Heart right ventricle (tissue), 16 donors: ENCODE results near the gene CCHCR1. TPM values are rescaled to one million over a fixed set of nuclear protein-coding genes. Genes with fewer than 3 reads are reported as not detected.

Source experiments
- ATAC-seq, 8 donors: fragments of 200-7000 bp; cut with Tn5 transposase; one replicate each; pipeline ENCODE4 v1.9.1; 2020; ENCODE audit warnings: mild to moderate bottlenecking in 8 of 8, moderate library complexity in 8 of 8, moderate number of reproducible peaks in 1 of 8
- DNase-seq, 2 donors: peaks; one replicate each; pipeline ENCODE4 v3.0.0-alpha.2; 2020
- H3K27ac ChIP-seq, 10 donors: fragments of 200-600 bp; sonication (generic) in 2 of 10; one replicate each; pipeline versions ENCODE4 v1.5.0 to v1.8.0; 2020 to 2022; ENCODE audit warnings: mild to moderate bottlenecking in 3 of 10
- H3K27me3 ChIP-seq, 7 donors: fragments of 200-600 bp; one replicate each; pipeline ENCODE4 v1.8.0; 2021 to 2022; ENCODE audit warnings: mild to moderate bottlenecking in 2 of 7
- H3K36me3 ChIP-seq, 9 donors: fragments of 200-600 bp; sonication (generic) in 1 of 9; one replicate each; pipeline versions ENCODE4 v1.5.0 to v1.8.0; 2020 to 2022; ENCODE audit warnings: mild to moderate bottlenecking in 2 of 9
- H3K4me1 ChIP-seq, 9 donors: fragments of 200-600 bp; sonication (generic) in 1 of 9; one replicate each; pipeline versions ENCODE4 v1.5.0 to v1.8.0; 2020 to 2022; ENCODE audit warnings: mild to moderate bottlenecking in 4 of 9
- H3K4me3 ChIP-seq, 10 donors: fragments of 200-600 bp; sonication (generic) in 2 of 10; one replicate each; pipeline versions ENCODE4 v1.5.0 to v1.8.0; 2020 to 2022; ENCODE audit warnings: mild to moderate bottlenecking in 7 of 10, moderate library complexity in 2 of 10
- H3K9me3 ChIP-seq, 11 donors: fragments of 200-600 bp in 10 of 11; sonication (generic) in 2 of 11; one replicate each; pipeline versions ENCODE4 v1.5.0 to v1.8.0; 2013 to 2022; ENCODE audit warnings: mild to moderate bottlenecking in 2 of 11, control low read depth in 1 of 11, moderate library complexity in 1 of 11
- CTCF ChIP-seq, 9 donors: fragments of 200-600 bp; sonication (generic) in 2 of 9; IDR thresholded peaks; one replicate each; pipeline versions ENCODE4 v1.5.0 to v1.8.0; 2021 to 2022; ENCODE audit warnings: antibody characterized with exemption in 9 of 9, mild to moderate bottlenecking in 5 of 9, moderate library complexity in 1 of 9
- WGBS, 2 donors: extraction: QIAGEN DNeasy Blood & Tissue Kit; methylation state at CpG; one replicate each; pipeline ENCODE4 v1.1.7; 2013; ENCODE audit warnings: inconsistent platforms in 1 of 2; 5-methylcytosine and 5-hydroxymethylcytosine counted together
- intact Hi-C, 10 donors: fragments of 100-400 bp; cut with DNase I; formaldehyde crosslinking; loops; one replicate each; pipeline versions ENCODE4 v1.11.1 to v1.14.2; 2022
- polyA plus RNA-seq, 2 donors: library from polyadenylated mRNA; stranded (reverse); fragments of 200-250 nt; gene quantifications; one replicate each; pipeline ENCODE4 v1.2.3, GENCODE V29; 2013
- total RNA-seq, 10 donors: library from RNA; stranded (reverse); fragmentation: NEBNext Ultra II Directional in 3 of 10; extraction: Animal tissue kit (Norgen Biotek cat#: 25700) in 3 of 10; gene quantifications; one replicate each; pipeline versions ENCODE4 v1.2.1 to v1.2.4, GENCODE V29; 2021 to 2023
- donor health status: Arrhythmogenic right ventricular cardiomyopathy.
- donor health status: ischemic (EF 13 %, LVEDD 7.1; RV severe dilation, severe dysfunction).
- donor health status: healthy with polysubstance abuse.
- donor health status: DM: no; HTN: yes; CAD: no.
- donor health status: DM: no; HTN: no; CAD: no.
- donor health status: ischemic (EF 25% LVEDD 6.9; RV normal size, moderate dysfunction).
- donor health status: ischemic (EF 25% LVEDD 5.7; RV mildly dilated, moderate dysfunction).
- donor health status: healthy.
- donor health status: DM: yes; HTN: yes; CAD: no.
- donor health status: Ischemic cardiomyopathy.
- donor health status: ischemic (EF 35%, LVEDD 5.7; RV mildly dilated, moderate dysfunction).
- donor health status: nonischemic (EF 11% LVEDD 7.7; RV severe dilation, severe dysfunction).
- donor health status: DM: yes; HTN: yes; CAD: no.
- donor health status: PGD.
- donor health status: ischemic (EF 29% LVEDD 5.4; RV normal size, mild dysfunction).
- donor health status: nonischemic (EF 23%, LVEDD 6.1; RV moderate dilation, normal function).

The CCHCR1 gene
- total and polyA plus RNA-seq, 12 donors, result 8.0 to 15.9 (median 11.2) TPM

DNA sequence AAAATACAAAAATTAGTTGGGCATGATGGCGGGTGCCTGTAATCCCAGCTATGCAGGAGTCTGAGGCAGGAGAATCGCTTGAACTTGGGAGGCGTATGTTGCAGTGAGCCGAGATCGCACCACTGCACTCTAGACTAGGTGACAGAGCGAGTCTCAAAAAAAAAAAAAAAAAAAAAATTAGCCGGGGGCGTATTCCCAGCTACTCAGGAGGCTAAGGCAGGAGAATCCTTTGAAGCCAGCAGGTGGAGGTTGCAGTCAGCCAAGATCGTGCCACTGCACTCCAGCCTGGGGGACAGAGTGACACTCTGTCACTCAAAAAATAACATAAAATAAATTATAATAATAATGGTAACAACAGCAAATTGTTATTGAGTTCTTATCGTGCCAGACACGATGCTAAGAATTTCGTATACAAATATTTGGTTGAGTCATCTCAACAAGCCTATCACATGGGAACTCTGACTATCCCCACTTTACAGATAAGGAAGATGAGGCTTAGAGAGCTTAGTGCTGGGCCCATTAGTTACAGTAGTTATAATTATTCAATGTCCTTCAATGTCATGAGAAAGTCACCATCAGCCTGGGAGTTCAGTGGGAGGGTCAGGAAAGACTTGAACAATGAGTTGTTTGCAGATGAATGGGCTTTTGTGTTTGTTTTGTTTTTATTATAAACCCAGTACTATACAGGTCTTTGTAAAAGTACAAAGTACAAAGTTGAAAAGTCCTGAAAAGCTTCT, 64.7 kb downstream of the CCHCR1 start:
- Histone ChIP-seq H3K4me1 (peaks cover 0 to 24% (median 15%) of the 10 kb centered on the region in 9 donors), H3K27me3 (no peaks in the 10 kb centered on the region), H3K4me3 (no peak overlapping the region), H3K9me3 (no peaks in the 10 kb centered on the region), H3K36me3 (no peaks in the 10 kb centered on the region), H3K27ac (peak overlapping the region in 4 of 10 donors; percentile 26 to 52 (median 32))
- TF ChIP-seq CTCF (IDR thresholded peaks at IDR 0.05), result no peak
- WGBS, 2 donors, result 87 to 89% methylated on average over 12 of the region's 12 CpGs
- ATAC-seq (peak in 4 of 8 donors; percentile 51 to 75 (median 58)), DNase-seq (no peak)
- intact Hi-C loops, result no loop called here

Other genes starting within 250 kb of the CCHCR1 start
- 10 to 100 TPM in 8 of 10 donors, 1 to 10 TPM in 2; 8.3 to 25.1 (median 12.5) TPM for gene GTF2H4, start 249.6 kb downstream of the CCHCR1 start, total RNA-seq
- gene GTF2H4, start 249.6 kb downstream of the CCHCR1 start, polyA plus RNA-seq, result 10 to 100 TPM; 15.9 to 27.0 TPM
- 10 to 100 TPM; 13.4 to 28.4 (median 22.5) TPM for gene VARS2, start 243.6 kb downstream of the CCHCR1 start, total RNA-seq
- gene VARS2, start 243.6 kb downstream of the CCHCR1 start, polyA plus RNA-seq, result 10 to 100 TPM in 1 of 2 donors, 1 to 10 TPM in 1; 9.3 to 26.0 TPM
- not detected for gene SFTA2, start 225.6 kb downstream of the CCHCR1 start, total RNA-seq
- gene SFTA2, start 225.6 kb downstream of the CCHCR1 start, polyA plus RNA-seq, result not detected
- gene MUCL3, start 216.8 kb downstream of the CCHCR1 start, total RNA-seq, result under 1 TPM in 1 of 10 donors, not detected in 9; 0.08 TPM
- not detected for gene MUCL3, start 216.8 kb downstream of the CCHCR1 start, polyA plus RNA-seq
- gene MUC21, start 174.1 kb downstream of the CCHCR1 start, total RNA-seq, result not detected
- gene MUC21, start 174.1 kb downstream of the CCHCR1 start, polyA plus RNA-seq, result under 1 TPM in 1 of 2 donors, not detected in 1; 0.09 TPM
- gene MUC22, start 147.3 kb downstream of the CCHCR1 start, total RNA-seq, result under 1 TPM; 0.07 to 0.64 (median 0.24) TPM
- under 1 TPM; under 0.01 to 0.29 TPM for gene MUC22, start 147.3 kb downstream of the CCHCR1 start, polyA plus RNA-seq
- not detected for gene C6orf15, start 45.2 kb downstream of the CCHCR1 start, total RNA-seq
- gene C6orf15, start 45.2 kb downstream of the CCHCR1 start, polyA plus RNA-seq, result not detected
- 1 to 10 TPM in 9 of 10 donors, under 1 TPM in 1; 1.00 to 6.2 (median 3.0) TPM for gene PSORS1C1, start 43.0 kb downstream of the CCHCR1 start, total RNA-seq
- 1 to 10 TPM in 1 of 2 donors, under 1 TPM in 1; 0.13 to 5.0 TPM for gene PSORS1C1, start 43.0 kb downstream of the CCHCR1 start, polyA plus RNA-seq
- under 1 TPM in 1 of 10 donors, not detected in 9; 0.11 TPM for gene CDSN, start 37.4 kb downstream of the CCHCR1 start, total RNA-seq
- under 1 TPM; 0.01 to 0.15 TPM for gene CDSN, start 37.4 kb downstream of the CCHCR1 start, polyA plus RNA-seq
- not detected for gene PSORS1C2, start 18.7 kb downstream of the CCHCR1 start, total RNA-seq
- not detected for gene PSORS1C2, start 18.7 kb downstream of the CCHCR1 start, polyA plus RNA-seq
- 1 to 10 TPM; 1.6 to 7.3 (median 2.4) TPM for gene TCF19, start 787 bp upstream of the CCHCR1 start, total RNA-seq
- gene TCF19, start 787 bp upstream of the CCHCR1 start, polyA plus RNA-seq, result 1 to 10 TPM; 2.7 to 2.9 TPM
- 1 to 10 TPM in 1 of 10 donors, under 1 TPM in 8, not detected in 1; 0.29 to 1.0 (median 0.34) TPM for gene POU5F1, start 12.9 kb upstream of the CCHCR1 start, total RNA-seq
- 1 to 10 TPM; 1.3 to 2.0 TPM for gene POU5F1, start 12.9 kb upstream of the CCHCR1 start, polyA plus RNA-seq
- gene HLA-C, start 114.3 kb upstream of the CCHCR1 start, total RNA-seq, result 1,000 to 10,000 TPM in 1 of 10 donors, 100 to 1,000 TPM in 9; 121 to 1,262 (median 232) TPM
- gene HLA-C, start 114.3 kb upstream of the CCHCR1 start, polyA plus RNA-seq, result 100 to 1,000 TPM; 193 to 266 TPM
- gene HLA-B, start 199.4 kb upstream of the CCHCR1 start, total RNA-seq, result 1,000 to 10,000 TPM in 1 of 10 donors, 100 to 1,000 TPM in 9; 252 to 2,676 (median 383) TPM
- 100 to 1,000 TPM; 516 to 656 TPM for gene HLA-B, start 199.4 kb upstream of the CCHCR1 start, polyA plus RNA-seq
- 10 to 100 TPM in 2 of 10 donors, 1 to 10 TPM in 8; 3.2 to 15.0 (median 8.7) TPM for gene MICA, start 245.8 kb upstream of the CCHCR1 start, total RNA-seq
- gene MICA, start 245.8 kb upstream of the CCHCR1 start, polyA plus RNA-seq, result 10 to 100 TPM; 21.2 to 36.0 TPM